Activated T-cell treated with anti-CD3 and anti-CD28 coated beads for 4 hours (primary cell): ENCODE measurements around the gene OR8H1.

Experiments used
- DNase-seq: peaks from one replicate; pipeline ENCODE4 v3.0.0-alpha.2; 2020

OR8H1 gene, protein sequence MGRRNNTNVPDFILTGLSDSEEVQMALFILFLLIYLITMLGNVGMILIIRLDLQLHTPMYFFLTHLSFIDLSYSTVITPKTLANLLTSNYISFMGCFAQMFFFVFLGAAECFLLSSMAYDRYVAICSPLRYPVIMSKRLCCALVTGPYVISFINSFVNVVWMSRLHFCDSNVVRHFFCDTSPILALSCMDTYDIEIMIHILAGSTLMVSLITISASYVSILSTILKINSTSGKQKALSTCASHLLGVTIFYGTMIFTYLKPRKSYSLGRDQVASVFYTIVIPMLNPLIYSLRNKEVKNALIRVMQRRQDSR

GRCh38 chr11:56292154-56292553, at the start of gene OR8H1:
TSS of gene OR8H1 (minus strand) at chr11:56292254. CDS start at chr11:56291062, 1,192 bp downstream.
- no peak for DNase-seq

GRCh38 chr11:56340289-56340688, 48.2 kb upstream of the OR8H1 start:
- no peak for DNase-seq

GRCh38 chr11:56333156-56333555, 41.1 kb upstream of the OR8H1 start:
- no peak for DNase-seq

GRCh38 chr11:56331861-56332491, 39.9 kb upstream of the OR8H1 start:
- no peak for DNase-seq

DNA sequence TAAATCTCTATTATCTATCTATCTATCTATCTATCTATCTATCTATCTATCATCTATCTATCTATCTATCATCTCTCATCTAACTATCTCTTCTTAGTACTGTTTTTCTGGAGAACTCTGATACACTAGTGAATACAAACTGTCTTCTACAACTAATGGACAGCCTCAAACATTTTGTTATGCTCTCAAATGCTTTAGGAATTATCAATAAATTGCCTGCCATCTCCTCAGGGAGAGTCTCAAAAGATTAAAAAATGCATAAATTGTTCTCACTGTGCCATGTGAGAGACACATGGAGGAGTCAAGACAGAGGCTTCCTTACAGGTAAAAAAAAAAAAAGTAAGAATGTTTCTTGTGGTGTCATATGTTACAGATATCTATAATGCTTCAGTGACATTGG, 22.8 kb upstream of the OR8H1 start, which contains the start of gene OR8K3:
Gene OR8K3, plus strand, starts transcription at position 301 of the 400 bp plus-strand sequence. CDS start 3,163 bp downstream, outside the sequence.
- DNase-seq, result no peak

GRCh38 chr11:56307836-56308235, 15.8 kb upstream of the OR8H1 start:
- no peak for DNase-seq

- no peak for DNase-seq
Observed at GRCh38 chr11:56296898-56297297, 4.8 kb upstream of the OR8H1 start.

GRCh38 chr11:56273854-56274253, 18.2 kb downstream of the OR8H1 start, which contains the start of gene OR5T1:
TSS of gene OR5T1 (plus strand) at chr11:56274154. CDS start at chr11:56275639, 1,485 bp downstream.
- no peak for DNase-seq

DNA sequence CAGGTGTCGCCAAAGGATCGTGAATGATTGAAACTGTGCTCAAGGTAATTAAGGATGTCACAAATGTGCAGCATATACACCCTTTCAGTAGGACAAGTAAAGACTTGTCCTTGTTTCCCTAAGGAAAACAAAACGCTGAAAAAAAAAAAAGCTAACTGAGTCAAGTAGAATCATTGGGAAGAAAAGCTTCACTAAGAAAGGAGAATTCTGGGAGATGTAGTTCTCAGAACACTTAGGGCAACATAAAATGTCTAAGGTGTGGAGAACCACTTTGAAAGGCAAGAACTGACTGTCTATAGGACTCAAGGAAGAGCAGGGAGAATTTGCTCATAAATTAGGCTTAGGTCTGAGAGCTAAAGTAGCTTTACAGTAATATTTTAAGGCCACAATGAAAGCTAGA, 21.0 kb downstream of the OR8H1 start:
- no peak for DNase-seq

DNA sequence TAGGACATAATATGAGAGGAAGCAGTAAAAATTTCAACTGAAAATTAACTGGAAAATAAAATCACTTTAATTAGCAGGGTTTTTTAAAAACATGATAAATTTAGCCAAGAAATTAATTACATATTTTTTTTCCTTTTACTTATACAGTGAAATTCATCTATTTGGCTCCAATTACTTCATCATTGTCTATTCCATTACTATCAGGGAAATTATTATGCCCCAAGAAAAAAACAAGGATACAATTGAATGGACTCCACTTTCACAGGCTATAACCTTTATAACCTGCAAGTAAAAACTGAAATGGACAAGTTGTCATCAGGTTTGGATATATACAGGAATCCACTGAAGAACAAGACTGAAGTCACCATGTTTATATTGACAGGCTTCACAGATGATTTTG, 40.1 kb downstream of the OR8H1 start, which contains the start of gene OR5T3:
Gene OR5T3, plus strand, starts transcription at position 301 of the 400 bp plus-strand sequence. Its CDS starts 0 bp downstream, at position 301.
- no peak for DNase-seq
